CD14-positive monocyte (primary cell): ENCODE results near the gene TIMM21. TPM values are rescaled to one million over a fixed set of nuclear protein-coding genes. Genes with fewer than 3 reads are reported as not detected.
A peak's percentile ranks its signal among the peaks of the same experiment; 100 is the strongest.

Source experiments
- DNase-seq, 3 donors: peaks; one replicate each; pipeline ENCODE4 v3.0.0-alpha.2; 2011 to 2022
- H2AFZ ChIP-seq: 2 replicates; pipeline ENCODE4 v1.6.0; 2012; ENCODE audit warnings: mild to moderate bottlenecking, low read depth, low read length, inconsistent platforms; ENCODE audit not compliant: insufficient read depth, poor library complexity, severe bottlenecking
- H3K27ac ChIP-seq, 2 donors: 1 replicate in 1 of 2; 2 replicates in 1 of 2; pipeline ENCODE4 v1.5.1; 2012 to 2013; ENCODE audit warnings: low read length in 2 of 2, control low read depth in 1 of 2, inconsistent platforms in 1 of 2, low read depth in 1 of 2, mild to moderate bottlenecking in 1 of 2
- H3K27me3 ChIP-seq, 2 donors: one replicate each; pipeline versions ENCODE4 v1.6.0 to v1.6.1; 2011 to 2013; ENCODE audit warnings: low read length in 2 of 2; ENCODE audit not compliant: control insufficient read depth in 2 of 2, insufficient read depth in 2 of 2
- H3K36me3 ChIP-seq, 2 donors: replicated peaks in 1 of 2; 1 replicate in 1 of 2; 2 replicates in 1 of 2; pipeline versions ENCODE4 v1.5.1 to v1.6.1; 2012 to 2013; ENCODE audit warnings: low read length in 2 of 2, control low read depth in 1 of 2, inconsistent platforms in 1 of 2, mild to moderate bottlenecking in 1 of 2; ENCODE audit not compliant: insufficient read depth in 2 of 2, control insufficient read depth in 1 of 2
- H3K4me1 ChIP-seq, 2 donors: 1 replicate in 1 of 2; 2 replicates in 1 of 2; pipeline versions ENCODE4 v1.5.1 to v1.6.1; 2012 to 2013; ENCODE audit warnings: low read length in 2 of 2, control low read depth in 1 of 2, inconsistent platforms in 1 of 2, mild to moderate bottlenecking in 1 of 2, moderate library complexity in 1 of 2; ENCODE audit not compliant: insufficient read depth in 2 of 2, control insufficient read depth in 1 of 2
- H3K4me2 ChIP-seq: replicated peaks from 2 replicates; pipeline ENCODE3; 2012; ENCODE audit warnings: low read length, moderate library complexity, mild to moderate bottlenecking; ENCODE audit not compliant: poor library complexity, severe bottlenecking; ENCODE audit errors: extremely low read depth
- H3K4me3 ChIP-seq, 3 experiments: fragments of 200-600 bp in 1 of 3; sonication (generic) in 1 of 3; replicated peaks in 1 of 3; 1 replicate in 2 of 3; 2 replicates in 1 of 3; pipeline ENCODE4 v1.5.1; 2011 to 2013; ENCODE audit warnings: low read length in 3 of 3, mild to moderate bottlenecking in 3 of 3, control low read depth in 2 of 3, low read depth in 2 of 3, inconsistent platforms in 1 of 3, moderate library complexity in 1 of 3
- H3K79me2 ChIP-seq: 2 replicates; pipeline ENCODE4 v1.6.0; 2012; ENCODE audit warnings: mild to moderate bottlenecking, control low read depth, inconsistent platforms, low read length, moderate library complexity; ENCODE audit not compliant: insufficient read depth
- H3K9ac ChIP-seq: 2 replicates; pipeline ENCODE4 v1.6.0; 2017; ENCODE audit warnings: low read length, mild to moderate bottlenecking; ENCODE audit not compliant: insufficient read depth, poor library complexity, severe bottlenecking
- H3K9me3 ChIP-seq, 2 donors: replicated peaks in 1 of 2; 1 replicate in 1 of 2; 2 replicates in 1 of 2; pipeline versions ENCODE4 v1.5.1 to v1.6.1; 2012 to 2013; ENCODE audit warnings: low read length in 2 of 2, control low read depth in 1 of 2; ENCODE audit not compliant: control insufficient read depth in 1 of 2, insufficient read depth in 1 of 2
- H4K20me1 ChIP-seq: 2 replicates; pipeline ENCODE4 v1.6.0; 2012; ENCODE audit warnings: mild to moderate bottlenecking, low read length, control low read depth, moderate library complexity; ENCODE audit not compliant: insufficient read depth
- H3K27ac Mint-ChIP-seq, 7 donors: one replicate each; pipeline ENCODE4 v1.8.0; 2020; ENCODE audit warnings: mild to moderate bottlenecking in 7 of 7, mixed read lengths in 7 of 7, moderate library complexity in 6 of 7, inconsistent platforms in 2 of 7
- H3K27me3 Mint-ChIP-seq, 3 donors: one replicate each; pipeline ENCODE4 v1.8.0; 2021 to 2022; ENCODE audit warnings: low read depth in 3 of 3, mild to moderate bottlenecking in 3 of 3, mixed read lengths in 3 of 3, moderate library complexity in 3 of 3, inconsistent platforms in 1 of 3
- H3K36me3 Mint-ChIP-seq, 2 donors: one replicate each; pipeline ENCODE4 v1.8.0; 2020; ENCODE audit warnings: mixed read lengths in 2 of 2, inconsistent platforms in 1 of 2, mild to moderate bottlenecking in 1 of 2
- H3K4me1 Mint-ChIP-seq: one replicate; pipeline ENCODE4 v1.8.0; 2020; ENCODE audit warnings: mild to moderate bottlenecking, mixed read lengths
- H3K4me3 Mint-ChIP-seq, 2 donors: one replicate each; pipeline ENCODE4 v1.8.0; 2020; ENCODE audit warnings: mild to moderate bottlenecking in 2 of 2, mixed read lengths in 2 of 2, moderate library complexity in 1 of 2
- H3K9me3 Mint-ChIP-seq, 7 donors: one replicate each; pipeline ENCODE4 v1.8.0; 2020 to 2022; ENCODE audit warnings: mixed read lengths in 7 of 7, mild to moderate bottlenecking in 6 of 7, moderate library complexity in 6 of 7, inconsistent platforms in 2 of 7
- WGBS: methylation state at CpG from one replicate; pipeline ENCODE4 v1.1.5; 2013; ENCODE audit warnings: missing lambda C conversion rate; ENCODE audit not compliant: insufficient coverage; 5-methylcytosine and 5-hydroxymethylcytosine counted together
- intact Hi-C, 2 donors: fragments of 100-400 bp; cut with micrococcal nuclease; formaldehyde crosslinking; loops; one replicate each; pipeline versions ENCODE4 v1.15.0 to v1.15.1; 2023
- polyA plus RNA-seq, 3 donors: library from polyadenylated mRNA; depleted of rRNA in 1 of 3; unstranded in 2 of 3; stranded (reverse) in 1 of 3; fragments of 300-500 nt in 2 of 3; fragments of >200 nt in 1 of 3; fragmentation: Illumina TruSeq in 2 of 3; gene quantifications; 1 replicate in 2 of 3; 2 replicates in 1 of 3; pipeline ENCODE4 v1.2.3, GENCODE V29; 2012 to 2021
- TF ChIP-seq, protein P1 (sequence below): fragments of 200-600 bp; IDR thresholded peaks from one replicate; pipeline ENCODE4 v1.8.0; 2022; ENCODE audit warnings: antibody characterized with exemption, mild to moderate bottlenecking

Gene TIMM21
- polyA plus RNA-seq, 3 donors = 11.0 to 15.6 (median 14.7) TPM

- Mint-ChIP-seq H3K4me1 (peaks cover 19% of the 10 kb centered on the region), H3K27ac (peak overlapping the region; percentile 95 to 99 (median 98)), H3K9me3 (no peaks in the 10 kb centered on the region), H3K27me3 (peaks cover 1 to 5% (median 4%) of the 10 kb centered on the region in 3 donors), H3K4me3 (peak overlapping the region; percentile 96 to 97), H3K36me3 (peaks cover 12 to 14% of the 10 kb centered on the region in 2 donors)
- no peaks in the 10 kb centered on the region for H3K9me3 ChIP-seq
- no peaks in the 10 kb centered on the region for H4K20me1 ChIP-seq
- H3K9ac ChIP-seq = peak overlapping the region; percentile 73
- no peak for DNase-seq
- H3K27me3 ChIP-seq = no peaks in the 10 kb centered on the region
- peaks cover 10 to 23% of the 10 kb centered on the region in 2 donors for H3K4me1 ChIP-seq
- peak overlapping the region; percentile 92 for H2AFZ ChIP-seq
- intact Hi-C loops = loop anchor here (5.0 to 10.0 kb wide), 2 partner anchors 144 to 346 kb away; partner anchors contain the start of genes CNDP2 (in 1 of the 2) and CYB5A (in 1 of the 2)
- peak overlapping the region; percentile 83 for H3K4me2 ChIP-seq
- TF ChIP-seq, protein P1, sequence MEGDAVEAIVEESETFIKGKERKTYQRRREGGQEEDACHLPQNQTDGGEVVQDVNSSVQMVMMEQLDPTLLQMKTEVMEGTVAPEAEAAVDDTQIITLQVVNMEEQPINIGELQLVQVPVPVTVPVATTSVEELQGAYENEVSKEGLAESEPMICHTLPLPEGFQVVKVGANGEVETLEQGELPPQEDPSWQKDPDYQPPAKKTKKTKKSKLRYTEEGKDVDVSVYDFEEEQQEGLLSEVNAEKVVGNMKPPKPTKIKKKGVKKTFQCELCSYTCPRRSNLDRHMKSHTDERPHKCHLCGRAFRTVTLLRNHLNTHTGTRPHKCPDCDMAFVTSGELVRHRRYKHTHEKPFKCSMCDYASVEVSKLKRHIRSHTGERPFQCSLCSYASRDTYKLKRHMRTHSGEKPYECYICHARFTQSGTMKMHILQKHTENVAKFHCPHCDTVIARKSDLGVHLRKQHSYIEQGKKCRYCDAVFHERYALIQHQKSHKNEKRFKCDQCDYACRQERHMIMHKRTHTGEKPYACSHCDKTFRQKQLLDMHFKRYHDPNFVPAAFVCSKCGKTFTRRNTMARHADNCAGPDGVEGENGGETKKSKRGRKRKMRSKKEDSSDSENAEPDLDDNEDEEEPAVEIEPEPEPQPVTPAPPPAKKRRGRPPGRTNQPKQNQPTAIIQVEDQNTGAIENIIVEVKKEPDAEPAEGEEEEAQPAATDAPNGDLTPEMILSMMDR = no peak
- peaks cover 51% of the 10 kb centered on the region for H3K79me2 ChIP-seq
- under 1% methylated on average over 22 of the region's 25 CpGs for WGBS
- H3K4me3 ChIP-seq = peak overlapping the region; percentile 86 to 94 (median 89)
- H3K27ac ChIP-seq = peak overlapping the region in 1 of 2 donors; percentile 90
- peaks cover 0 to 25% of the 10 kb centered on the region in 2 donors for H3K36me3 ChIP-seq
Measured at GRCh38 chr18:74148543-74149070, 284 bp downstream of the TIMM21 start.

DNA sequence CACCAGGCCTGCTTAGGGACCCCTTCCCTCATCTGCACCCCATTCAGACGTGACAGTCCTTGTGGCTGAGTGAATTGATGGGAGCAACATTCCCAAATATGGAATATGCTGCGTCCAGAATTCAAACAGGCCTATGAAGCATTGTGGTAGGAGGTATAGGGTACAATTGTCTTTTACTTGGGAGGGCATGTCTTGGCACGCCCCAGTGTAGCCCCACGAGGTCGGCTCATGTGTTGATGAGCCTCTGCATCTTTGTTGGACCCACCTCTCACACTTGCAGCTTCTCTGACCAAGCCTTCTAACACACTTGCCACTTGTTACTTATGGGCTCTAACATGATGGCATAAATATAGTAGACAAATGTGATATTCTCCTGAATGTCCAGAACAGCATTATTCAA, 1.6 kb downstream of the TIMM21 start:
- intact Hi-C loops = loop anchor here (5.0 to 10.0 kb wide), 2 partner anchors 142 to 345 kb away; partner anchors contain the start of genes CNDP2 (in 1 of the 2) and CYB5A (in 1 of the 2)
- H3K4me2 ChIP-seq = no peak overlapping the region
- peaks cover 19% of the 10 kb centered on the region for H3K4me1 Mint-ChIP-seq
- H2AFZ ChIP-seq = no peak overlapping the region
- no peak overlapping the region for H3K27ac Mint-ChIP-seq
- no peak overlapping the region for H3K27ac ChIP-seq
- no CpG with 5 or more reads among the region's 5 CpGs for WGBS
- H3K27me3 ChIP-seq = no peaks in the 10 kb centered on the region
- peaks cover 57% of the 10 kb centered on the region for H3K79me2 ChIP-seq
- no peaks in the 10 kb centered on the region for H3K9me3 ChIP-seq
- DNase-seq = no peak
- peaks cover 10 to 23% of the 10 kb centered on the region in 2 donors for H3K4me1 ChIP-seq
- no peak overlapping the region for H3K9ac ChIP-seq
- no peak overlapping the region for H3K4me3 ChIP-seq
- no peaks in the 10 kb centered on the region for H4K20me1 ChIP-seq
- no peak overlapping the region for H3K4me3 Mint-ChIP-seq
- H3K9me3 Mint-ChIP-seq = no peaks in the 10 kb centered on the region
- H3K36me3 Mint-ChIP-seq = peaks cover 18 to 26% of the 10 kb centered on the region in 2 donors
- peaks cover 0 to 32% of the 10 kb centered on the region in 2 donors for H3K36me3 ChIP-seq
- TF ChIP-seq, protein P1 = no peak
- peaks cover 1 to 5% (median 4%) of the 10 kb centered on the region in 3 donors for H3K27me3 Mint-ChIP-seq
